NOMO-1 treated with dmso at 0.1 percent for 144 hours (cell line): Measurements from ENCODE around the gene RRM1.
"Not testable (repeated sequence)": the region's sequence is repeated elsewhere in the genome, so short reads cannot be mapped to it uniquely, and the experiment has no call there.

Experiments used
- DNase-seq: peaks from one replicate; lab custom pipeline; 2025; ENCODE audit not compliant: unreplicated experiment; lab: John Stamatoyannopoulos, UW

RRM1 gene

GRCh38 chr11:4134806-4135205 lies 40.2 kb downstream of the RRM1 start:
- DNase-seq = no peak

DNA sequence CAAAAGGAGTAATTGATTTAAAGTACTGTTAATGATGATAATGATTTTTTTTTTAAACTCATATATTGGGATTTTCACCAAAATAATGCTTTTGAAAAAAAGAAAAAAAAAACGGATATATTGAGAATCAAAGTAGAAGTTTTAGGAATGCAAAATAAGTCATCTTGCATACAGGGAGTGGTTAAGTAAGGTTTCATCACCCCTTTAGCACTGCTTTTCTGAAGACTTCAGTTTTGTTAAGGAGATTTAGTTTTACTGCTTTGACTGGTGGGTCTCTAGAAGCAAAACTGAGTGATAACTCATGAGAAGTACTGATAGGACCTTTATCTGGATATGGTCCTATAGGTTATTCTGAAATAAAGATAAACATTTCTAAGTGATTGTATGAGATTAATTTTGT lies 43.9 kb downstream of the RRM1 start:
- DNase-seq = no peak

DNA sequence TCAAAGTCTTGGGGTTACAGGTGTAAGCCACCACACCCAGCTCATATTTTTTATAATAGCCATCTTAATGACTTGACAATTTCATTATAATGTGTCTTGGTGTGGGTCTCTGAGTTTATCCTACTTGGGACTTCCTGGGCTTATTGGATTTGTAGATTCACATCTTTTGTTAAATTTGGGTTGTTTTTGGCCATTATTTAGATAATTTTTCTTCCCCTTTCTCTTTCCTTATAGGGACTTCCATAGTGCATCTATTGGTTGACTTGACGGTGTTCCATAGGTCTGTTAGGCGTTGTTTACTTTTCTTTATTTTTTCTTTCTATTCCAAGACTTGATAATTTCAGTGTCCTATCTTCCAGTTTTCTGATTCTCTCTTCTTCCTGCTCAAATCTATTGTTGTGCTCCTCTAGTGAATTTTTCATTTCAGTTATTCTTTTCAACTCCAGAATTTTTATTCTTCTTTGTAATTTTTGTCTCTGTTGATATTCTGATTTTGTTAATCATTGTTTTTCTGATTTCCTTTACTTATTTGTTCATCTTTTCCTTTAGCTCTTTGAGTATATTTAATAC lies 45.6 kb downstream of the RRM1 start:
- DNase-seq = no peak

- no peak for DNase-seq
These were observed 51.6 kb downstream of the RRM1 start for GRCh38 chr11:4146070-4146771.

- no peak for DNase-seq
These were observed 52.1 kb downstream of the RRM1 start for GRCh38 chr11:4146772-4147098.

- DNase-seq = no peak
These were observed 59.9 kb downstream of the RRM1 start for GRCh38 chr11:4154503-4154902.

DNA sequence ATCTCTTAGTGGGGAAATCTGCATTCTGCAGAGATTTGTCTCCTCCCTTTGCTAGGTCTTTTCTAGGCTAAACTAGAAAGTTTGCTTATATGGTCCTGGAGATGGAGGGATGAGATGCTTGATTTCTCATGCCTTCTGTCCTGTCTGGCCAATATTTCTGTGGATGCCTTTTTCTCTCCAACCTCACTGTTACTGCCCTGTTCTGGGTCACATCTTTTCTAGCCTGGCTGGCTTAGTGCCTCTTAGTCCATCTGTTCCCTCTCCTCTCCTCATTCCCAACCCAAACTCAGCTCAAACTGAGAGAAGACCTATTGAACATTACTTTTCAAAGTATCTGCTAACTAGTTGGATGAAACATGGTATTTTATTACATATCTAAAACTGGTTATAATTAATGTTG lies 62.0 kb downstream of the RRM1 start:
- DNase-seq = no peak

GRCh38 chr11:4158818-4159217 lies 64.2 kb downstream of the RRM1 start:
- not testable (repeated sequence) for DNase-seq

DNA sequence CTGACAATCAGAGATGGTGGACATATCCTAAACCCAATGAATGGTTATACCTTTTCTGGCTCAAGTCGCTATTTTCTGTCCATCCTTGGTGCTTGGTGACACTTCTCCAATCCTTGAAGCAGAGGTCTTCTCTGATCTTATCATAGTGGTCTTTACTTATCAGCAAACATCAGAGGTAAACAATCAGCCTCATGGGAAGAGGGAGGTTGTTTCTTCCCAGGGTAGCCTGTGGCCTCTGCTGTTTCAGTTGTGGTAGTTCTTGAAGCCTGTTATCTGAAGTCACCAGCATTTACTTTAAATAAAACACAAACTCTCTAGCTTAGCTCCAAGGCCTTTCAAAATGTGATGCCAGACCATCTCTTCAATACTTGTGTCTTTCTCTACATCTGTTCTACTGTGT lies 66.7 kb downstream of the RRM1 start:
- DNase-seq = no peak

GRCh38 chr11:4164884-4165590 lies 70.4 kb downstream of the RRM1 start:
- DNase-seq = no peak

GRCh38 chr11:4167292-4167691 lies 72.7 kb downstream of the RRM1 start:
- no peak for DNase-seq

GRCh38 chr11:4167758-4168157 lies 73.2 kb downstream of the RRM1 start:
- DNase-seq = no peak

DNA sequence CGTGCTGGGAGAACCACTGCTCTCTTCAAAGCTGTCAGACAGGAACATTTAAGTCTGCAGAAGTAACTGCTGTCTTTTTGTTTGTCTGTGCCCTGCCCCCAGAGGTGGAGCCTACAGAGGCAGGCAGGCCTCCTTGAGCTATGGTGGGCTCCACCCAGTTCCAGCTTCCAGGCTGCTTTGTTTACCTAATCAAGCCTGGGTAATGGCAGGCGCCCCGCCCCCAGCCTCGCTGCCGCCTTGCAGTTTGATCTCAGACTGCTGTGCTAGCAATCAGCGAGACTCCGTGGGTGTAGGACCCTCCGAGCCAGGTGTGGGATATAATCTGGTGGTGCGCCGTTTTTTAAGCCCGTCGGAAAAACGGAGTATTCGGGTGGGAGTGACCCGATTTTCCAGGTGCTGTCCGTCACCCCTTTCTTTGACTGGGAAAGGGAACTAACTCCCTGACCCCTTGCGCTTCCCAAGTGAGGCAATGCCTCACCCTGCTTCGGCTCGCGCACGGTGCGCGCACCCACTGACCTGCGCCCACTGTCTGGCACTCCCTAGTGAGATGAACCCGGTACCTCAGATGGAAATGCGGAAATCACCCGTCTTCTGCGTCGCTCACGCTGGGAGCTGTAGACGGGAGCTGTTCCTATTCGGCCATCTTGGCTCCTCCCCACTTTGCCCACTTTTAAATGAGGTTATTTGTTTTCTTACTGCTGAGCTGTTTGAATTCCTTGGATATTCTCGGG lies 81.2 kb downstream of the RRM1 start:
- DNase-seq = not testable (repeated sequence)

GRCh38 chr11:4178813-4179662 lies 84.4 kb downstream of the RRM1 start:
- DNase-seq = no peak

DNA sequence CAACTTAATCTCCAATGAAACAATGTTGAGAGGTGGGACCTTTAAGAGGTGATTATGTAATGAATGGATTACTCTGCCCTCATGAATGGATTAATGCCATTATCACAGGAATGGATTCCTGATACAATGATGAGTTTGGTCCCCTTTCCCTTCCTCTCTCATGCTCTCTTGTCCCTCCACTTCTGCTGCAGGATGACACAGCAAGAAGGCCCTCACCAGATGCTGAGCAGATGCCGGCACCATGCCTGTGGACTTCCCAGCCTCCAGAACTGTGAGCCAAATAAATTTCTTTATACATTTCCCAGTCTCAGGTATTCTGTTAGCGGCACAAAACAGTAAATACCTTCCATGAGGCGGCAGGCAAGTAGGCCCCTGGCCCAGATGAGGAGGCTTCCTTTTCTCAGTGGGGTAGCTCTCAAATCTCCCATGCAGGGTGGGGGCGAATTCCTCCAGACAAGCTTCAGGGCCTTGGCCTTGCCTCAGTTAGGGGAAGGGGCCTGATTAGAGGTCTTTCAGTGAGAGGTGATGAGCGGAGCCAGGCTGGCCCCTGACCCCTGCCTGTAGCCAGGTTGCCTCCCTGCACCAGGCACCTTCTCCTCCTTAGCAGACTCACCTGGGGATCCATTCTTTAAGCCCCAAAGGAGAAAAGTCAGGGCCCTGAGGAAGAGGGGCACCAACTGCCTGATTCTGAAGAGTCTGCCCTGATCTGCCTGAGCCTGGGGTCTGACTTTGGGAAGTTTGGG lies 86.0 kb downstream of the RRM1 start:
- no peak for DNase-seq

DNA sequence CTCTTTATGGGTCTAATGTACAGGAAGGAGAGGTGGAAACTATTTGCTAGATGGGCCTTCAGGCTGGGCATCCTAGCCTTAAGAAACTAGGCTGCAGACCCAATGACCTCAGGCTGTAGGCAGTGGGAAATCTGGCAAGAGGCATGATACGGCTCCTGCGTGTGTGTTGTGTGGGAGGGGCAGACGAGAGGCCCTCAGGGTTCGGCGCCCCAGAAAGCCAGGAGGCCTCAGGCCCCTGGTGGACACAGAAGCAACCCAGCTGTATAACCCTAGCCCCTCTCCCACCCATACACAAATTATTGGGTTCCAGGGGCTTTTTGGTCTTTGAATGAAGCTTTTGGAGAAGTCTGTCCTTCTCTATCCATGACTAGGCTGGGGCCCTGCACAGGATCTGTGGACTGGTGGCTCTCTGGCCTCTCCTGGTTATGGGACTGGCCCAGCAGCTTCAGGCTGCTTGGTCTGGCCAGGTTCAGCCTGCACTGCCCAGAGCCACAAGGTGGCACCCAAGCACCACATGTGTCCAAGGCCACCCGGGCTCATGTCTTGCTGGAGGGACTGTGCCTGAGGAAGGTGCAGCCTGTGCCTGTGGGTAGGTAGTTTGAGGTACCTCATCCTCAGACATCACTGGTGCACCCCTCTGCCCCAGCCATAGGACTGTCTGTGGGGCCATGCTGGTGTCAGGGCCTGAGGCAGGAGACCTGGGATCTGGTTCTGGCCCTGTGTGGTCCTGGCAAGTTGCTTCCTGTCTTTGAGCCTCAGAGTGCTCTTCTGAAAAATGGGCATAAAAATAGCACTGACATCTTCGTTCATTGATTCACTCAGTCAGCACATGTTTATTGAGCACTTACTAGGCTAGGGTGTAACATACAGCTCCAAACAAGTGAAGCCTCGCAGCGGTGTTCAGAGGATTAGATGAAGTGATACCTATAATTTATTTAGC lies 87.5 kb downstream of the RRM1 start:
- peak; percentile 5 for DNase-seq

GRCh38 chr11:4183410-4184057 lies 88.9 kb downstream of the RRM1 start:
- DNase-seq = no peak

GRCh38 chr11:4184163-4184916 lies 89.7 kb downstream of the RRM1 start:
- no peak for DNase-seq
